HG03558 (cell line): ENCODE measurements around the gene PI16.
"Not testable (repeated sequence)": the region's sequence is repeated elsewhere in the genome, so short reads cannot be mapped to it uniquely, and the experiment has no call there.

Experiments
- ATAC-seq: cut with Tn5 transposase; IDR thresholded peaks from one replicate; pipeline ENCODE4 v1.9.1; 2021; ENCODE audit warnings: moderate number of reproducible peaks; ENCODE audit not compliant: unreplicated experiment; ENCODE audit errors: extremely low read depth

Gene PI16

GRCh38 chr6:36927691-36928546, 26.6 kb upstream of the PI16 start:
- no peak for ATAC-seq

- no peak for ATAC-seq
Observed at GRCh38 chr6:36928547-36928918, 26.0 kb upstream of the PI16 start.

- ATAC-seq, result no peak
Observed at GRCh38 chr6:36929152-36929551, 25.4 kb upstream of the PI16 start.

GRCh38 chr6:36929607-36930006, 24.9 kb upstream of the PI16 start:
- no peak for ATAC-seq

- no peak for ATAC-seq
Observed at GRCh38 chr6:36930483-36930882, 24.1 kb upstream of the PI16 start.

- ATAC-seq, result no peak
Observed at GRCh38 chr6:36933102-36933501, 21.4 kb upstream of the PI16 start.

- ATAC-seq, result no peak
Observed at GRCh38 chr6:36933519-36933918, 21.0 kb upstream of the PI16 start.

GRCh38 chr6:36934901-36935300, 19.6 kb upstream of the PI16 start:
- no peak for ATAC-seq

- no peak for ATAC-seq
Observed at GRCh38 chr6:36936824-36937223, 17.7 kb upstream of the PI16 start.

- ATAC-seq, result no peak
Observed at GRCh38 chr6:36937896-36938295, 16.6 kb upstream of the PI16 start.

GRCh38 chr6:36938536-36938935, 16.0 kb upstream of the PI16 start:
- ATAC-seq, result no peak

GRCh38 chr6:36939005-36939404, 15.5 kb upstream of the PI16 start:
- not testable (repeated sequence) for ATAC-seq

GRCh38 chr6:36940027-36940426, 14.5 kb upstream of the PI16 start:
- no peak for ATAC-seq

- not testable (repeated sequence) for ATAC-seq
Observed at GRCh38 chr6:36941561-36941960, 13.0 kb upstream of the PI16 start.

GRCh38 chr6:36942329-36942728, 12.2 kb upstream of the PI16 start:
- not testable (repeated sequence) for ATAC-seq

- ATAC-seq, result no peak
Observed at GRCh38 chr6:36944650-36945049, 9.9 kb upstream of the PI16 start.

- ATAC-seq, result no peak
Observed at GRCh38 chr6:36945301-36945700, 9.2 kb upstream of the PI16 start.

GRCh38 chr6:36946526-36946925, 8.0 kb upstream of the PI16 start:
- ATAC-seq, result no peak

- ATAC-seq, result no peak
Observed at GRCh38 chr6:36947570-36948351, 6.8 kb upstream of the PI16 start.

GRCh38 chr6:36949076-36949475, 5.5 kb upstream of the PI16 start:
- not testable (repeated sequence) for ATAC-seq

- ATAC-seq, result no peak
Observed at GRCh38 chr6:36949636-36950035, 4.9 kb upstream of the PI16 start.

- ATAC-seq, result no peak
Observed at GRCh38 chr6:36953931-36954261, 642 bp upstream of the PI16 start.
